Suprapubic skin (tissue), 3 donors: ENCODE data around the gene KIAA2012.

Source experiments
- CTCF ChIP-seq, 2 donors: fragments of 200-600 bp in 1 of 2; fragments of 450-650 bp in 1 of 2; sonication (generic) in 1 of 2; IDR thresholded peaks; one replicate each; pipeline ENCODE4 v1.5.1; 2016 to 2019; ENCODE audit warnings: antibody characterized with exemption in 2 of 2, mild to moderate bottlenecking in 1 of 2, moderate library complexity in 1 of 2
- EP300 ChIP-seq: sonication (generic); formaldehyde crosslinking; IDR thresholded peaks from one replicate; pipeline ENCODE4 v1.6.1; 2017; ENCODE audit warnings: antibody characterized with exemption
- POLR2A ChIP-seq, 2 donors: fragments of 450-650 bp; IDR thresholded peaks; one replicate each; pipeline ENCODE4 v1.6.1; 2017; ENCODE audit warnings: antibody characterized with exemption in 2 of 2, mild to moderate bottlenecking in 2 of 2, moderate library complexity in 2 of 2

DNA sequence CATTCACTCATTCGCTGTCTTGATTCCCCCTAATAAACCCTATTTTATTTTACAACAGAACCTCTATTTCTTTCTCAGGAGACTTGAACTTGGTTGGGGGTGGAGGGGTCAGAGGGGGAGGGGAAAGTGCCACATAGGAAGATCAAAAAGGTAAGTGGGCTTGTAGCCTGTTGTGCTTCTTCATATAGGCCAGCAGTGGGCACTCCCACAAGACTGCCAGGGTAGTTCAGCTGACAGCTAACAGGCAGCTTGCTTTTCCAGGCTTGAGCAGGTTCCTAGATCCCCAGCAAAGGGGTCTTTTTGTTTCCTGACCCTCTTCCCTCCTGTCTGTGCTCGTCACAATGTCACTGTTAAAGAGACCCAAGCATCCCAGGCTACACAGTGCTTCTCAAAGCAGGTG is 829 bp upstream of the KIAA2012 start:
- TF ChIP-seq CTCF (IDR thresholded peaks at IDR 0.05) (no peak), EP300 (no peak), POLR2A (IDR thresholded peaks at IDR 0.05) (no peak)
